Adipocyte (in vitro differentiated cells): ENCODE results near the gene TIMM17A.

Experiments used
- DNase-seq: peaks from one replicate; pipeline ENCODE4 v3.0.0-alpha.2; 2015; ENCODE audit warnings: low read depth
- H3K27me3 ChIP-seq: replicated peaks from 2 replicates; pipeline ENCODE4 v1.7.0; 2013; ENCODE audit warnings: mild to moderate bottlenecking, low read length, moderate library complexity; ENCODE audit not compliant: control insufficient read depth, insufficient read depth
- H3K36me3 ChIP-seq: 2 replicates; pipeline ENCODE4 v1.7.0; 2013; ENCODE audit warnings: low read length, mild to moderate bottlenecking, moderate library complexity; ENCODE audit not compliant: control insufficient read depth, insufficient read depth, severe bottlenecking
- H3K4me1 ChIP-seq: 2 replicates; pipeline ENCODE4 v1.7.0; 2013; ENCODE audit warnings: mild to moderate bottlenecking, low read length, moderate library complexity; ENCODE audit not compliant: control insufficient read depth, insufficient read depth
- H3K4me3 ChIP-seq: 2 replicates; pipeline ENCODE4 v1.7.0; 2013; ENCODE audit warnings: mild to moderate bottlenecking, low read length, moderate library complexity
- H3K9ac ChIP-seq: 2 replicates; pipeline ENCODE4 v1.7.0; 2013; ENCODE audit warnings: mild to moderate bottlenecking, low read length, moderate library complexity
- H3K9me3 ChIP-seq: 2 replicates; pipeline ENCODE4 v1.7.0; 2013; ENCODE audit warnings: mild to moderate bottlenecking, low read length, moderate library complexity; ENCODE audit not compliant: control insufficient read depth

The TIMM17A gene

DNA sequence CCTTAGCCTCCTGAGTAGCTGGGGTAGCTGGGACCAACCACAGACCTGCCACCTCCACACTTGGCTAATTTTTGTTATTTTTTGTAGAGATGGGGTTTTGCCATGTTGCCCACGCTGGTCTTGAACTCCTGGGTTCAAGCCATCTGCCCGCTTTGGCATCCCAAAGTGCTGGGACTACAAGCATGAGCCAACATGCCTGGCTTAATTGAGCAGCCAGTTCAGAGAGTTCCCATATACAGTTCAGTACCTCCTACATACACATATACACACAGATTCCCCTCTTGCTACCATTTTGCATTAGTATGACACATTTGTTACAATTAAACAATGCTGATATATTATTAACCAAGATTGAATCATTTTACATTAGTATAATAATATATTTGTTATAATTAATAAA is 30.1 kb downstream of the TIMM17A start:
- no peak for DNase-seq
- peaks cover 12% of the 10 kb centered on the region for H3K36me3 ChIP-seq
- H3K9ac ChIP-seq = no peak overlapping the region
- no peaks in the 10 kb centered on the region for H3K27me3 ChIP-seq
- H3K9me3 ChIP-seq = no peaks in the 10 kb centered on the region
- H3K4me1 ChIP-seq = peaks cover 12% of the 10 kb centered on the region
- H3K4me3 ChIP-seq = no peak overlapping the region

GRCh38 chr1:201988601-201989000 is 33.3 kb downstream of the TIMM17A start:
- peaks cover 10% of the 10 kb centered on the region for H3K4me1 ChIP-seq
- no peaks in the 10 kb centered on the region for H3K9me3 ChIP-seq
- H3K4me3 ChIP-seq = no peak overlapping the region
- H3K36me3 ChIP-seq = peaks cover 39% of the 10 kb centered on the region
- H3K27me3 ChIP-seq = no peaks in the 10 kb centered on the region
- DNase-seq = no peak
- H3K9ac ChIP-seq = no peak overlapping the region

DNA sequence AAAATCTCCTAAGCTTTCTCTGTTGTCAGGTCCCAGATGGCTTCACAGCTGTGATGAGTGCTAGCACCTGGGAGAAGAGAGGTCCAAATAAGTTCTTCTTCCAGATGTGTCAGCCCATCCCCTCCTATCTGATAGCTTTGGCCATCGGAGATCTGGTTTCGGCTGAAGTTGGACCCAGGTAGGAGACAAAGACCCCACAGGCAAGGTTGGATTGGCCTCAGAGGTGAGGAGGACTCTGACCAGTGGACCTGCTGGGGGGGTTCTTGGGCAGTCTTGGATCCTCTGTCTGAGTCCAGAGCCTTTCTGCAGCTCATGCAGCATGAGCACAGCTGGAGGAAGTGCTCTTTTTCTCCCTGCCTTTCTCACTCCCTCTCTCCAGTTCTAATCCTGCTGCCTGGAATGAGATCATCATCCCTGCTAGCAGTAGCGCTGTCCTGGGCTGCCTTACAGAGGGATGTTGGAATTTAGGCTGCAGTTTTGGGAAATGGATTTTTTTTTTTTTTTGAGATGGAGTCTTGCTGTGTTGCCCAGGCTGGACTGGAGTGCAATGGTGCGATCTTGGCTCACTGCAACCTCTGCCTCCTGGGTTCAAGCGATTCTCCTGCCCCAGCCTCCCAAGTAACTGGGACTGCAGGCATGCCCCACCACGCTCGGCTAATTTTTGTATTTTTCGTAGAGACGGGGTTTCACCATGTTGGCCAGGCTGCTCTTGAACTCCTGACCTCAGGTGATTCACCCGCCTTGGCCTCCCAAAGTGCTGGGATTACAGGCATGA is 34.2 kb downstream of the TIMM17A start:
- no peak overlapping the region for H3K4me3 ChIP-seq
- DNase-seq = no peak
- H3K9ac ChIP-seq = no peak overlapping the region
- H3K4me1 ChIP-seq = peaks cover 4% of the 10 kb centered on the region
- H3K36me3 ChIP-seq = peaks cover 48% of the 10 kb centered on the region
- H3K27me3 ChIP-seq = no peaks in the 10 kb centered on the region
- H3K9me3 ChIP-seq = no peaks in the 10 kb centered on the region

- H3K9ac ChIP-seq = no peak overlapping the region
- H3K27me3 ChIP-seq = no peaks in the 10 kb centered on the region
- H3K4me3 ChIP-seq = no peak overlapping the region
- H3K9me3 ChIP-seq = no peaks in the 10 kb centered on the region
- H3K36me3 ChIP-seq = peaks cover 56% of the 10 kb centered on the region
- no peak for DNase-seq
- peaks cover 4% of the 10 kb centered on the region for H3K4me1 ChIP-seq
Measured at GRCh38 chr1:201990427-201990826, 35.1 kb downstream of the TIMM17A start.

- peak; percentile 75 for DNase-seq
- peaks cover 74% of the 10 kb centered on the region for H3K36me3 ChIP-seq
Measured at GRCh38 chr1:201999625-202000238, 44.4 kb downstream of the TIMM17A start.

DNA sequence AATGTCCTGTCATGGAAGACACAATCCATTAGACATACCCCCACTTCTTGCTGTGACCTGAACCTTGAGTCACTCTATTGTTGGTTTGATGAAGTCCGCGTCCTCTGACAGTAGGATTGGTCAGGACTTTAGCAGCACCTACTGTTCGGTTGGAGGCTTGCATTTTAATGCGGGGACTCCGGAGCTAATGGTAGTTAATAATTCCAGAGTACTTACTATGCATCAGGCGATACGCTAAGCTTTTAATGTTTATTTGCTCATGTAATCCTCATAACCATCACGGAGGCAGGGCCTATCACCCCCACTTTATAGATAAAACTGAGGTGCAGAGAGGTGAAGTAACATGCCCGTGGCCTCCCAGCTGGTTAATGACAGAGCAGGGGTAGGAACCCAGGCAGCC is 47.2 kb downstream of the TIMM17A start:
- peaks cover 58% of the 10 kb centered on the region for H3K36me3 ChIP-seq
- no peak overlapping the region for H3K9ac ChIP-seq
- H3K27me3 ChIP-seq = no peaks in the 10 kb centered on the region
- DNase-seq = no peak
- no peak overlapping the region for H3K4me3 ChIP-seq
- peaks cover 19% of the 10 kb centered on the region for H3K4me1 ChIP-seq
- no peaks in the 10 kb centered on the region for H3K9me3 ChIP-seq

More at GRCh38 chr1:201999625-202000238, 44.4 kb downstream of the TIMM17A start:
- Histone ChIP-seq H3K4me1 (peaks cover 4% of the 10 kb centered on the region), H3K27me3 (no peaks in the 10 kb centered on the region), H3K9ac (no peak overlapping the region), H3K9me3 (no peaks in the 10 kb centered on the region), H3K4me3 (no peak overlapping the region)

- Histone ChIP-seq H3K4me1 (peaks cover 19% of the 10 kb centered on the region), H3K9ac (no peak overlapping the region), H3K36me3 (peaks cover 52% of the 10 kb centered on the region), H3K27me3 (no peaks in the 10 kb centered on the region), H3K9me3 (no peaks in the 10 kb centered on the region), H3K4me3 (no peak overlapping the region)
- DNase-seq = no peak
Measured at GRCh38 chr1:202004711-202005110, 49.4 kb downstream of the TIMM17A start.

GRCh38 chr1:202005958-202006357 is 50.7 kb downstream of the TIMM17A start:
- H3K4me3 ChIP-seq = no peak overlapping the region
- peaks cover 42% of the 10 kb centered on the region for H3K36me3 ChIP-seq
- H3K4me1 ChIP-seq = peaks cover 19% of the 10 kb centered on the region
- peak; percentile 55 for DNase-seq
- no peak overlapping the region for H3K9ac ChIP-seq
- no peaks in the 10 kb centered on the region for H3K9me3 ChIP-seq
- peaks cover 5% of the 10 kb centered on the region for H3K27me3 ChIP-seq

DNA sequence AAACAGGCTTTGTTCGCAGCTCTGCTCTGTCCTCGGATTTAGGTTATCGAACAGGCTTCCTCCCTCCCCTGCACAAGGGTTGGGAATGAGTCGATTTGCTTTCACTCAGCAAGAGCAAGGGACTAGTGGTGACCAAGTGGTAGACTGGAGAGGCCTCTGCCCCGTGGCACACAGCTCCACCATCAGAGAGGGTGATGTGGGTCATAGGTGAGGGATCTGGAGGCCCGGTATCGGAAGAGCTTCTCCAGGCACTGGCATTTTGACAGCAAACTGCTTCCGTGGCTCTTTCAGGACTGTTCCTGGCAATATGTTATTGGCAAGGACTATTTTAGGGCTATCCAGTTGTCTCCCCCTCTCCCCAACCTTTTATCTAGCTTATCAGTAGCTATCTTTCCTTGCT is 52.0 kb downstream of the TIMM17A start:
- DNase-seq = no peak
- H3K4me3 ChIP-seq = no peak overlapping the region
- H3K27me3 ChIP-seq = peaks cover 7% of the 10 kb centered on the region
- peaks cover 19% of the 10 kb centered on the region for H3K4me1 ChIP-seq
- peaks cover 32% of the 10 kb centered on the region for H3K36me3 ChIP-seq
- H3K9me3 ChIP-seq = no peaks in the 10 kb centered on the region
- no peak overlapping the region for H3K9ac ChIP-seq

GRCh38 chr1:202007805-202008489 is 52.6 kb downstream of the TIMM17A start:
- peaks cover 19% of the 10 kb centered on the region for H3K4me1 ChIP-seq
- peaks cover 7% of the 10 kb centered on the region for H3K27me3 ChIP-seq
- H3K9ac ChIP-seq = no peak overlapping the region
- H3K36me3 ChIP-seq = peaks cover 26% of the 10 kb centered on the region
- H3K4me3 ChIP-seq = no peak overlapping the region
- H3K9me3 ChIP-seq = no peaks in the 10 kb centered on the region
- peak; percentile 62 for DNase-seq
